CD4-positive, alpha-beta T cell (primary cell): Measurements from ENCODE around the gene RFPL4A. TPM values are rescaled to one million over a fixed set of nuclear protein-coding genes. Genes with fewer than 3 reads are reported as not detected.

Source experiments
- ATAC-seq: fragments of 200-7000 bp; cut with Tn5 transposase; one replicate; pipeline ENCODE4 v1.10.0; 2022; ENCODE audit warnings: mild to moderate bottlenecking; ENCODE audit not compliant: poor library complexity
- CTCF ChIA-PET: fragments of 350-600 bp; sonication (Branson Sonifier 250); formaldehyde crosslinking; loops from one replicate; lab custom pipeline; 2021; ENCODE audit warnings: antibody characterized with exemption, inconsistent platforms; lab: Charles Lee
- POLR2A ChIA-PET: fragments of 350-600 bp; sonication (Branson Sonifier 250); formaldehyde crosslinking; loops from one replicate; lab custom pipeline; 2021; ENCODE audit warnings: antibody characterized with exemption, inconsistent platforms; lab: Charles Lee
- DNase-seq, 14 experiments: peaks; one replicate each; pipeline ENCODE4 v3.0.0-alpha.2; 2013 to 2020; ENCODE audit warnings: mixed read lengths in 2 of 14
- H3K27ac ChIP-seq, 2 donors: one replicate each; pipeline versions ENCODE4 v1.5.1 to v1.7.0; 2013; ENCODE audit warnings: low read length in 2 of 2, low read depth in 1 of 2, mild to moderate bottlenecking in 1 of 2
- H3K27me3 ChIP-seq, 2 experiments: 1 replicate in 1 of 2; 2 replicates in 1 of 2; pipeline versions ENCODE4 v1.6.1 to v1.7.0; 2013; ENCODE audit warnings: low read length in 2 of 2, control low read depth in 1 of 2, mild to moderate bottlenecking in 1 of 2, moderate library complexity in 1 of 2; ENCODE audit not compliant: insufficient read depth in 2 of 2, control insufficient read depth in 1 of 2
- H3K36me3 ChIP-seq: one replicate; pipeline ENCODE4 v1.6.1; 2013; ENCODE audit warnings: low read length, control low read depth; ENCODE audit not compliant: insufficient read depth
- H3K4me1 ChIP-seq: one replicate; pipeline ENCODE4 v1.6.1; 2013; ENCODE audit warnings: low read length, control low read depth; ENCODE audit not compliant: insufficient read depth
- H3K4me3 ChIP-seq: one replicate; pipeline ENCODE4 v1.5.1; 2013; ENCODE audit warnings: mild to moderate bottlenecking, low read length, moderate library complexity
- H3K9me3 ChIP-seq, 2 experiments: 1 replicate in 1 of 2; 2 replicates in 1 of 2; pipeline versions ENCODE4 v1.6.1 to v1.7.0; 2013; ENCODE audit warnings: low read length in 2 of 2, mild to moderate bottlenecking in 2 of 2, control low read depth in 1 of 2, moderate library complexity in 1 of 2; ENCODE audit not compliant: control insufficient read depth in 1 of 2, insufficient read depth in 1 of 2
- H3K27ac Mint-ChIP-seq: one replicate; pipeline ENCODE4 v1.8.0; 2020; ENCODE audit warnings: mixed read lengths
- H3K27me3 Mint-ChIP-seq: one replicate; pipeline ENCODE4 v1.8.0; 2021; ENCODE audit warnings: mixed read lengths
- H3K36me3 Mint-ChIP-seq: one replicate; pipeline ENCODE4 v1.8.0; 2021; ENCODE audit warnings: low read depth, mixed read lengths
- H3K4me1 Mint-ChIP-seq: one replicate; pipeline ENCODE4 v1.8.0; 2021; ENCODE audit warnings: low read depth, mixed read lengths
- H3K4me3 Mint-ChIP-seq: one replicate; pipeline ENCODE4 v1.8.0; 2020; ENCODE audit warnings: mild to moderate bottlenecking, mixed read lengths
- H3K9me3 Mint-ChIP-seq: one replicate; pipeline ENCODE4 v1.8.0; 2020; ENCODE audit warnings: mixed read lengths
- CTCF ChIP-seq: fragments of 200-600 bp; IDR thresholded peaks from one replicate; pipeline ENCODE4 v1.8.0; 2022; ENCODE audit warnings: antibody characterized with exemption, mild to moderate bottlenecking
- intact Hi-C, 2 experiments: fragments of 100-400 bp; cut with DNase I in 1 of 2; cut with micrococcal nuclease in 1 of 2; formaldehyde crosslinking; loops; one replicate each; pipeline versions ENCODE4 v1.15.1 to v1.9.0; 2023 to 2025; cut with DNase I, micrococcal nuclease
- total RNA-seq, 174 experiments: library from RNA in 2 of 174; stranded (reverse) in 2 of 174; gene quantifications; one replicate each; pipeline ENCODE4 v1.2.3 and lab custom pipeline; 2021 to 2026

Gene RFPL4A
- total RNA-seq, 2 experiments from 2014 or later, result not detected

- H3K27ac ChIP-seq, result no peak overlapping the region
- Mint-ChIP-seq H3K9me3 (peaks cover 7% of the 10 kb centered on the region), H3K4me3 (no peak overlapping the region), H3K4me1 (no peaks in the 10 kb centered on the region), H3K36me3 (no peaks in the 10 kb centered on the region), H3K27me3 (peaks cover 20% of the 10 kb centered on the region), H3K27ac (no peak overlapping the region)
- H3K4me3 ChIP-seq, result no peak overlapping the region
- intact Hi-C loops, result no loop called here
- no peak for ATAC-seq
- H3K36me3 ChIP-seq, result no peaks in the 10 kb centered on the region
- DNase-seq, result no peak
- ChIA-PET CTCF (no interaction called here), POLR2A (no interaction called here)
- TF ChIP-seq CTCF, result no peak
- peaks cover 0 to 13% of the 10 kb centered on the region in 2 experiments for H3K9me3 ChIP-seq
- H3K4me1 ChIP-seq, result no peaks in the 10 kb centered on the region
- H3K27me3 ChIP-seq, result peaks cover 0 to 9% of the 10 kb centered on the region in 2 experiments
Measured at GRCh38 chr19:55801416-55801815, 42.5 kb downstream of the RFPL4A start.

GRCh38 chr19:55802281-55802680 is 43.4 kb downstream of the RFPL4A start:
- ChIA-PET CTCF (no interaction called here), POLR2A (no interaction called here)
- no peak for DNase-seq
- no peak overlapping the region for H3K4me3 ChIP-seq
- H3K27ac Mint-ChIP-seq, result no peak overlapping the region
- intact Hi-C loops, result no loop called here
- ATAC-seq, result no peak
- no peaks in the 10 kb centered on the region for H3K4me1 ChIP-seq
- H3K36me3 ChIP-seq, result no peaks in the 10 kb centered on the region
- H3K9me3 Mint-ChIP-seq, result peaks cover 7% of the 10 kb centered on the region
- H3K27ac ChIP-seq, result no peak overlapping the region
- no peaks in the 10 kb centered on the region for H3K4me1 Mint-ChIP-seq
- no peaks in the 10 kb centered on the region for H3K36me3 Mint-ChIP-seq
- no peak overlapping the region for H3K4me3 Mint-ChIP-seq
- peaks cover 18% of the 10 kb centered on the region for H3K27me3 Mint-ChIP-seq
- no peak for TF ChIP-seq CTCF
- peaks cover 0 to 9% of the 10 kb centered on the region in 2 experiments for H3K27me3 ChIP-seq
- peaks cover 0 to 13% of the 10 kb centered on the region in 2 experiments for H3K9me3 ChIP-seq

DNA sequence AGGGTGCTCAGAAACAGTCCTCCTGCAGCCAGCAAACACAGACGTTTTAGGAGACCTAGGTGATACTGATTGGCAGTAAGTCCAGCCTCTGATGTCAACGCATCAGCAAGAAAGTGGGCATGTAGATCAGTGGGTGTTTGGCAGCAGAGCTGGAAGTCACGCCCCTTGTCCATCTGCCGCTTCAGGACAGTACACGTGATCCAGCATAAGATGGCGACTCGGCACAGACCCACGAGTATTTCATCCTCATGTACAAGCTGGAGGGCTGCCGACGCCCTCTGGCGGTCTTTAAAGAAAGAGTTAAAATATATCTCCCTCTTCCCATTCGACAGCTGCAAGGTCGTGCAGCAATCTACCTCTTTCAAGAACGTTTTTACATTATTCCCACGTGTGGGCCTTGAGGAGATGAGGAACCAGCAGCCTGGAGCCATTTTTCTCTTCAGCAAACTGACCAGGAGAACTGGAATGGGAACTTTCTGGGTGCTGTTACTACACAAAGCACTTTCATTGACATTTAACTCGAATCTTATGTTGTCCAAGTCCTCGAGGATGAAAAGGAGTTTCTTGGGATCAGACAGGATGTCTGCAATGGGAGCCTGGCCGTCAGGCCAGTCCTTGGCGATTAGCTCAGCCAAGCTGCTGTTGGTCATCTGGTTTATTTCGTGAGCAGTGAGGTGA is 50.6 kb downstream of the RFPL4A start:
- H3K36me3 ChIP-seq, result no peaks in the 10 kb centered on the region
- ATAC-seq (no peak), DNase-seq (peak in 5 of 14 experiments; percentile 0 to 60 (median 22))
- no peaks in the 10 kb centered on the region for H3K4me1 Mint-ChIP-seq
- H3K9me3 Mint-ChIP-seq, result peaks cover 5% of the 10 kb centered on the region
- intact Hi-C loops, result loop anchor here in 1 of 2 experiments (5.0 kb wide), 1 partner anchor 177 kb away; no protein-coding TSS in a partner anchor
- no peak overlapping the region for H3K27ac ChIP-seq
- no peak overlapping the region for H3K27ac Mint-ChIP-seq
- ChIA-PET CTCF (interaction anchor here (0.9 kb wide), 1 partner anchor 176 kb away, joined by 4 read pairs; no protein-coding TSS in a partner anchor), POLR2A (no interaction called here)
- H3K9me3 ChIP-seq, result peaks cover 0 to 13% of the 10 kb centered on the region in 2 experiments
- H3K4me1 ChIP-seq, result no peaks in the 10 kb centered on the region
- H3K4me3 Mint-ChIP-seq, result no peak overlapping the region
- no peak for TF ChIP-seq CTCF
- H3K27me3 Mint-ChIP-seq, result peaks cover 41% of the 10 kb centered on the region
- H3K4me3 ChIP-seq, result no peak overlapping the region
- H3K27me3 ChIP-seq, result peaks cover 0 to 3% of the 10 kb centered on the region in 2 experiments
- H3K36me3 Mint-ChIP-seq, result no peaks in the 10 kb centered on the region
